H1 (cell line): ENCODE data around the gene SMG7. TPM values are rescaled to one million over a fixed set of nuclear protein-coding genes. Genes with fewer than 3 reads are reported as not detected.

Experiments
- CTCF ChIA-PET: fragments of 300-600 bp; sonication (Branson Sonifier 250); formaldehyde crosslinking; loops from one replicate; lab custom pipeline; 2021; ENCODE audit not compliant: partially characterized antibody; lab: Charles Lee
- POLR2A ChIA-PET: fragments of 300-600 bp; sonication (Branson Sonifier 250); formaldehyde crosslinking; loops from one replicate; lab custom pipeline; 2021; ENCODE audit warnings: inconsistent platforms; ENCODE audit not compliant: partially characterized antibody; lab: Charles Lee
- DNase-seq, 2 experiments: peaks; one replicate each; pipeline versions ENCODE4 v3.0.0 to v3.0.0-alpha.2; 2010 to 2022; ENCODE audit warnings: low spot score in 2 of 2, low read depth in 1 of 2, mixed read lengths in 1 of 2
- FAIRE-seq: peaks from 2 replicates; lab custom pipeline; 2011; peaks lifted over from hg19 to GRCh38; lab: Jason Lieb, UNC
- H2AFZ ChIP-seq: 2 replicates; pipeline ENCODE4 v1.8.1; 2012; ENCODE audit warnings: low read length, inconsistent platforms
- H2AK5ac ChIP-seq: 2 replicates; pipeline ENCODE4 v1.6.1; 2013; ENCODE audit warnings: low read depth, low read length
- H2BK120ac ChIP-seq: replicated peaks from 2 replicates; pipeline ENCODE3; 2013; ENCODE audit warnings: low read depth, low read length, inconsistent platforms
- H2BK12ac ChIP-seq: 2 replicates; pipeline ENCODE4 v1.6.1; 2013; ENCODE audit warnings: low read depth, low read length
- H2BK15ac ChIP-seq: 2 replicates; pipeline ENCODE4 v1.6.1; 2013; ENCODE audit warnings: low read length
- H2BK20ac ChIP-seq: 2 replicates; pipeline ENCODE4 v1.6.1; 2013; ENCODE audit warnings: low read length
- H2BK5ac ChIP-seq: 2 replicates; pipeline ENCODE4 v1.6.1; 2013; ENCODE audit warnings: low read depth, low read length
- H3K14ac ChIP-seq: 2 replicates; pipeline ENCODE4 v1.6.1; 2013; ENCODE audit warnings: inconsistent platforms; ENCODE audit not compliant: insufficient read length
- H3K18ac ChIP-seq: 2 replicates; pipeline ENCODE4 v1.6.1; 2013; ENCODE audit warnings: low read length; ENCODE audit errors: extremely low read depth
- H3K23ac ChIP-seq: 2 replicates; pipeline ENCODE4 v1.6.1; 2013; ENCODE audit warnings: inconsistent platforms; ENCODE audit not compliant: insufficient read length
- H3K23me2 ChIP-seq: 2 replicates; pipeline ENCODE4 v1.6.1; 2013; ENCODE audit warnings: low read depth, low read length
- H3K27ac ChIP-seq: 2 replicates; pipeline ENCODE4 v1.6.1; 2011; ENCODE audit warnings: low read depth, low read length, inconsistent platforms
- H3K27me3 ChIP-seq, 4 experiments: replicated peaks in 1 of 4; 1 replicate in 1 of 4; 2 replicates in 3 of 4; pipeline versions ENCODE4 v1.6.1 to v1.8.1; 2011 to 2013; ENCODE audit warnings: low read length in 3 of 4, mild to moderate bottlenecking in 3 of 4, inconsistent platforms in 2 of 4, mixed read lengths in 2 of 4, moderate library complexity in 1 of 4; ENCODE audit not compliant: control insufficient read depth in 3 of 4, insufficient read depth in 3 of 4; ENCODE audit errors: extremely low read depth in 1 of 4
- H3K36me3 ChIP-seq, 4 experiments: 2 replicates each; pipeline versions ENCODE4 v1.6.1 to v1.8.1; 2011 to 2013; ENCODE audit warnings: mild to moderate bottlenecking in 4 of 4, low read length in 3 of 4, moderate library complexity in 2 of 4, control low read depth in 1 of 4, inconsistent platforms in 1 of 4; ENCODE audit not compliant: insufficient read depth in 4 of 4, control insufficient read depth in 2 of 4
- H3K4ac ChIP-seq: replicated peaks from 2 replicates; pipeline ENCODE3; 2013; ENCODE audit warnings: low read length, low read depth, mixed read lengths, inconsistent platforms; ENCODE audit not compliant: insufficient read length
- H3K4me1 ChIP-seq, 4 experiments: replicated peaks in 1 of 4; 1 replicate in 1 of 4; 2 replicates in 3 of 4; pipeline versions ENCODE4 v1.6.1 to v1.8.1; 2011 to 2013; ENCODE audit warnings: low read length in 3 of 4, inconsistent platforms in 2 of 4, mixed read lengths in 1 of 4; ENCODE audit not compliant: insufficient read depth in 4 of 4, control insufficient read depth in 3 of 4
- H3K4me2 ChIP-seq, 2 experiments: 2 replicates each; pipeline versions ENCODE4 v1.6.1 to v1.8.1; 2011 to 2013; ENCODE audit warnings: low read depth in 2 of 2, low read length in 2 of 2, control low read depth in 1 of 2, inconsistent platforms in 1 of 2, mild to moderate bottlenecking in 1 of 2; ENCODE audit not compliant: insufficient read depth in 1 of 2
- H3K4me3 ChIP-seq, 4 experiments: fragments of 200-600, 300-600 bp in 1 of 4; sonication (generic), shearing (Covaris generic), sonication (Bioruptor Twin) in 1 of 4; 2 replicates each; pipeline versions ENCODE4 v1.5.1 to v1.8.1; 2011 to 2016; ENCODE audit warnings: low read length in 4 of 4, low read depth in 3 of 4, control low read depth in 2 of 4, inconsistent platforms in 2 of 4, mild to moderate bottlenecking in 2 of 4, mixed read lengths in 1 of 4, moderate library complexity in 1 of 4; ENCODE audit not compliant: insufficient read depth in 2 of 4; ENCODE audit errors: extremely low read depth in 1 of 4
- H3K56ac ChIP-seq: replicated peaks from 2 replicates; pipeline ENCODE3; 2013; ENCODE audit warnings: low read depth, mild to moderate bottlenecking, mixed read lengths, low read length, inconsistent platforms; ENCODE audit not compliant: insufficient read length
- H3K79me1 ChIP-seq: 2 replicates; pipeline ENCODE4 v1.6.1; 2013; ENCODE audit warnings: low read depth, low read length, control low read depth
- H3K79me2 ChIP-seq, 2 experiments: 2 replicates each; pipeline versions ENCODE4 v1.6.1 to v1.8.1; 2012 to 2013; ENCODE audit warnings: low read length in 2 of 2, mild to moderate bottlenecking in 2 of 2, inconsistent platforms in 1 of 2; ENCODE audit not compliant: insufficient read depth in 2 of 2, control insufficient read depth in 1 of 2
- H3K9ac ChIP-seq, 4 experiments: replicated peaks in 1 of 4; 1 replicate in 1 of 4; 2 replicates in 3 of 4; pipeline versions ENCODE4 v1.6.1 to v1.8.1; 2011 to 2013; ENCODE audit warnings: low read depth in 3 of 4, low read length in 3 of 4, control low read depth in 2 of 4, mild to moderate bottlenecking in 2 of 4, moderate library complexity in 2 of 4, inconsistent platforms in 1 of 4; ENCODE audit errors: extremely low read depth in 1 of 4
- H3K9me3 ChIP-seq, 2 experiments: 2 replicates each; pipeline versions ENCODE4 v1.6.1 to v1.8.1; 2012 to 2013; ENCODE audit warnings: mild to moderate bottlenecking in 2 of 2, moderate library complexity in 2 of 2, control low read depth in 1 of 2, inconsistent platforms in 1 of 2, low read depth in 1 of 2, low read length in 1 of 2, mixed read lengths in 1 of 2; ENCODE audit not compliant: insufficient read depth in 2 of 2
- H4K20me1 ChIP-seq, 2 experiments: replicated peaks in 1 of 2; 2 replicates each; pipeline versions ENCODE3 to v1.8.1; 2011 to 2013; ENCODE audit warnings: inconsistent platforms in 2 of 2, low read length in 2 of 2, mild to moderate bottlenecking in 1 of 2; ENCODE audit not compliant: insufficient read depth in 2 of 2, control insufficient read depth in 1 of 2
- H4K5ac ChIP-seq: 2 replicates; pipeline ENCODE4 v1.6.1; 2013; ENCODE audit warnings: low read length, low read depth, mixed read lengths, inconsistent platforms; ENCODE audit not compliant: insufficient read length
- H4K8ac ChIP-seq: 2 replicates; pipeline ENCODE4 v1.8.0; 2013; ENCODE audit warnings: mild to moderate bottlenecking, moderate library complexity, low read length, inconsistent platforms; ENCODE audit not compliant: insufficient read depth; ENCODE audit errors: extremely low read depth
- H4K91ac ChIP-seq: replicated peaks from 2 replicates; pipeline ENCODE3; 2013; ENCODE audit warnings: low read length, mixed read lengths, inconsistent platforms; ENCODE audit not compliant: insufficient read length
- CBX5 ChIP-seq: fragments of 300-800, 300-1000 bp; sonication (generic); IDR thresholded peaks from 2 replicates; pipeline ENCODE4 v1.7.1; 2016; ENCODE audit warnings: antibody characterized with exemption, low read length, low read depth
- EZH2 ChIP-seq: fragments of 200-600 bp; sonication (generic); IDR thresholded peaks from 2 replicates; pipeline ENCODE4 v1.7.1; 2012; ENCODE audit warnings: low read depth, mild to moderate bottlenecking, moderate library complexity, low read length, inconsistent platforms; ENCODE audit not compliant: severe bottlenecking
- GABPA ChIP-seq: IDR thresholded peaks from 2 replicates; pipeline ENCODE4 v1.6.1; 2011; ENCODE audit warnings: mild to moderate bottlenecking, low read length, moderate library complexity, borderline replicate concordance; ENCODE audit not compliant: insufficient read depth
- KDM4A ChIP-seq: IDR thresholded peaks from one replicate; pipeline ENCODE4 v1.7.1; 2012; ENCODE audit warnings: low read depth, mild to moderate bottlenecking, moderate library complexity, low read length, inconsistent platforms; ENCODE audit not compliant: severe bottlenecking
- KDM5A ChIP-seq: fragments of 200-600 bp; IDR thresholded peaks from 2 replicates; pipeline ENCODE4 v1.7.1; 2012; ENCODE audit warnings: mild to moderate bottlenecking, low read length, inconsistent platforms, mixed read lengths
- NANOG ChIP-seq: IDR thresholded peaks from 2 replicates; pipeline ENCODE4 v1.6.1; 2011; ENCODE audit warnings: low read length, low read depth, mild to moderate bottlenecking, inconsistent platforms; ENCODE audit not compliant: insufficient read depth, poor library complexity, severe bottlenecking
- RNF2 ChIP-seq: fragments of 200-900, 300-1000 bp; sonication (generic); IDR thresholded peaks from 2 replicates; pipeline ENCODE4 v1.7.1; 2016; ENCODE audit warnings: borderline replicate concordance, low read depth, mild to moderate bottlenecking, antibody characterized with exemption, low read length; ENCODE audit not compliant: poor library complexity, severe bottlenecking; ENCODE audit errors: missing control alignments
- SAP30 ChIP-seq: fragments of 300-600 bp; sonication (generic); IDR thresholded peaks from 2 replicates; pipeline ENCODE4 v1.7.1; 2012; ENCODE audit warnings: low read length, moderate library complexity, mild to moderate bottlenecking, inconsistent platforms; ENCODE audit not compliant: insufficient read depth, insufficient replicate concordance
- SP1 ChIP-seq: IDR thresholded peaks from 2 replicates; pipeline ENCODE4 v1.6.1; 2011; ENCODE audit warnings: low read depth, low read length
- SUZ12 ChIP-seq: fragments of 200-600 bp; sonication (generic); IDR thresholded peaks from 2 replicates; pipeline ENCODE4 v1.6.1; 2012; ENCODE audit warnings: mild to moderate bottlenecking, inconsistent platforms, low read length, moderate library complexity, mixed read lengths
- TAF1 ChIP-seq: IDR thresholded peaks from 2 replicates; pipeline ENCODE4 v1.6.1; 2011; ENCODE audit warnings: mild to moderate bottlenecking, low read depth, low read length
- TBP ChIP-seq: IDR thresholded peaks from 2 replicates; pipeline ENCODE4 v1.6.1; 2011; ENCODE audit warnings: low read depth, low read length, improper control_type of control experiment
- WGBS, 2 experiments: shearing (Covaris generic) in 1 of 2; methylation state at CpG; one replicate each; pipeline versions ENCODE4 v1.1.6 to v1.1.7; 2013 to 2015; ENCODE audit warnings: low lambda C conversion rate in 2 of 2, mixed read lengths in 2 of 2, inconsistent platforms in 1 of 2, low coverage in 1 of 2, missing lambda C conversion rate in 1 of 2; ENCODE audit not compliant: insufficient replicate concordance in 2 of 2, insufficient coverage in 1 of 2, insufficient read length in 1 of 2; ENCODE audit errors: extremely low coverage in 1 of 2, missing lambda C conversion rate in 1 of 2; 5-methylcytosine and 5-hydroxymethylcytosine counted together
- polyA plus RNA-seq, 7 experiments: library from polyadenylated mRNA; depleted of rRNA in 3 of 7; stranded (reverse) in 5 of 7; unstranded in 2 of 7; fragments of >200 nt in 5 of 7; fragments of 200-250 nt in 2 of 7; gene quantifications; 1 replicate in 5 of 7; 2 replicates in 1 of 7; 4 replicates in 1 of 7; pipeline versions ENCODE4 v1.2.1 to v1.2.3, GENCODE V29; 2011 to 2013; ENCODE audit warnings: missing spikeins in 2 of 7, mixed read lengths in 2 of 7
- total RNA-seq: library from RNA; stranded (reverse); fragmentation: NEBNext Ultra II Directional; extraction: Animal tissue kit (Norgen Biotek cat#: 25700); gene quantifications from 2 replicates; pipeline ENCODE4 v1.2.1, GENCODE V29; 2021

Gene SMG7
- total and polyA plus RNA-seq, 2 of the 8 experiments (the other 6 are each of a cell fraction or from before 2014, with no cell fraction given), result 39.3 to 65.6 TPM

GRCh38 chr1:183498342-183498991 lies 26.2 kb downstream of the SMG7 start:
- Histone ChIP-seq H4K91ac (no peak overlapping the region), H3K9ac (no peak overlapping the region; a peak in 1 of 7 replicates), H3K79me1 (no peaks in the 10 kb centered on the region; the same call in 1 of the 2 replicates), H3K27ac (0 out of 2 replicates have a peak overlapping the region, but pooled peaks have one; percentile 13), H3K36me3 (no peaks in the 10 kb centered on the region), H3K56ac (no peak overlapping the region), H3K4me3 (no peak overlapping the region), H3K79me2 (peaks cover 0 to 96% of the 10 kb centered on the region in 2 experiments; a peak in 3 of 4 replicates), H4K5ac (no peak overlapping the region), H3K23me2 (no peaks in the 10 kb centered on the region), H2BK12ac (no peak overlapping the region), H3K4me2 (0 out of 4 replicates have a peak overlapping the region, but pooled peaks of 1 of the 2 experiments have one; percentile 19), H2BK15ac (no peak overlapping the region), H3K14ac (no peak overlapping the region), H3K27me3 (no peaks in the 10 kb centered on the region), H4K8ac (no peak overlapping the region), H3K4ac (no peak overlapping the region), H3K9me3 (no peaks in the 10 kb centered on the region), H3K23ac (no peak overlapping the region), H4K20me1 (peaks cover 7 to 11% of the 10 kb centered on the region in 2 experiments), H2BK120ac (no peak overlapping the region), H2BK5ac (no peak overlapping the region), H3K18ac (no peak overlapping the region), H2AFZ (no peak overlapping the region), H3K4me1 (peaks cover 2 to 8% (median 4%) of the 10 kb centered on the region in 4 experiments), H2AK5ac (no peak overlapping the region), H2BK20ac (no peak overlapping the region)
- DNase-seq, result no peak
- ChIA-PET POLR2A (interaction anchor here (1.2 to 2.5 kb wide), 2 partner anchors 10 to 25 kb away, joined by 4 to 7 read pairs; no protein-coding TSS in a partner anchor), CTCF (interaction anchor here (1.4 kb wide), 1 partner anchor 219 kb away, joined by 3 read pairs; no protein-coding TSS in a partner anchor)
- WGBS, 2 experiments, result 88% methylated on average over 6 of the region's 6 CpGs; no CpG with 5 or more reads in 1 of the 2 experiments
- FAIRE-seq, result no peak
- TF ChIP-seq KDM5A (no peak), CBX5 (no peak), SAP30 (no peak), NANOG (no peak), GABPA (no peak), SUZ12 (no peak), SP1 (no peak), EZH2 (no peak), RNF2 (no peak), TBP (no peak), KDM4A (no peak), TAF1 (no peak)
